H1 (cell line): ENCODE measurements around the gene ZNF618. TPM values are rescaled to one million over a fixed set of nuclear protein-coding genes. Genes with fewer than 3 reads are reported as not detected.
A peak's percentile ranks its signal among the peaks of the same experiment; 100 is the strongest.

Experiments
- CTCF ChIA-PET: fragments of 300-600 bp; sonication (Branson Sonifier 250); formaldehyde crosslinking; loops from one replicate; lab custom pipeline; 2021; ENCODE audit not compliant: partially characterized antibody; lab: Charles Lee
- POLR2A ChIA-PET: fragments of 300-600 bp; sonication (Branson Sonifier 250); formaldehyde crosslinking; loops from one replicate; lab custom pipeline; 2021; ENCODE audit warnings: inconsistent platforms; ENCODE audit not compliant: partially characterized antibody; lab: Charles Lee
- DNase-seq, 2 experiments: peaks; one replicate each; pipeline versions ENCODE4 v3.0.0 to v3.0.0-alpha.2; 2010 to 2022; ENCODE audit warnings: low spot score in 2 of 2, low read depth in 1 of 2, mixed read lengths in 1 of 2
- FAIRE-seq: peaks from 2 replicates; lab custom pipeline; 2011; peaks lifted over from hg19 to GRCh38; lab: Jason Lieb, UNC
- H2AFZ ChIP-seq: 2 replicates; pipeline ENCODE4 v1.8.1; 2012; ENCODE audit warnings: low read length, inconsistent platforms
- H2AK5ac ChIP-seq: 2 replicates; pipeline ENCODE4 v1.6.1; 2013; ENCODE audit warnings: low read depth, low read length
- H2BK120ac ChIP-seq: replicated peaks from 2 replicates; pipeline ENCODE3; 2013; ENCODE audit warnings: low read depth, low read length, inconsistent platforms
- H2BK12ac ChIP-seq: 2 replicates; pipeline ENCODE4 v1.6.1; 2013; ENCODE audit warnings: low read depth, low read length
- H2BK15ac ChIP-seq: 2 replicates; pipeline ENCODE4 v1.6.1; 2013; ENCODE audit warnings: low read length
- H2BK20ac ChIP-seq: 2 replicates; pipeline ENCODE4 v1.6.1; 2013; ENCODE audit warnings: low read length
- H2BK5ac ChIP-seq: 2 replicates; pipeline ENCODE4 v1.6.1; 2013; ENCODE audit warnings: low read depth, low read length
- H3K14ac ChIP-seq: 2 replicates; pipeline ENCODE4 v1.6.1; 2013; ENCODE audit warnings: inconsistent platforms; ENCODE audit not compliant: insufficient read length
- H3K18ac ChIP-seq: 2 replicates; pipeline ENCODE4 v1.6.1; 2013; ENCODE audit warnings: low read length; ENCODE audit errors: extremely low read depth
- H3K23ac ChIP-seq: 2 replicates; pipeline ENCODE4 v1.6.1; 2013; ENCODE audit warnings: inconsistent platforms; ENCODE audit not compliant: insufficient read length
- H3K23me2 ChIP-seq: 2 replicates; pipeline ENCODE4 v1.6.1; 2013; ENCODE audit warnings: low read depth, low read length
- H3K27ac ChIP-seq: 2 replicates; pipeline ENCODE4 v1.6.1; 2011; ENCODE audit warnings: low read depth, low read length, inconsistent platforms
- H3K27me3 ChIP-seq, 4 experiments: replicated peaks in 1 of 4; 1 replicate in 1 of 4; 2 replicates in 3 of 4; pipeline versions ENCODE4 v1.6.1 to v1.8.1; 2011 to 2013; ENCODE audit warnings: low read length in 3 of 4, mild to moderate bottlenecking in 3 of 4, inconsistent platforms in 2 of 4, mixed read lengths in 2 of 4, moderate library complexity in 1 of 4; ENCODE audit not compliant: control insufficient read depth in 3 of 4, insufficient read depth in 3 of 4; ENCODE audit errors: extremely low read depth in 1 of 4
- H3K36me3 ChIP-seq, 4 experiments: 2 replicates each; pipeline versions ENCODE4 v1.6.1 to v1.8.1; 2011 to 2013; ENCODE audit warnings: mild to moderate bottlenecking in 4 of 4, low read length in 3 of 4, moderate library complexity in 2 of 4, control low read depth in 1 of 4, inconsistent platforms in 1 of 4; ENCODE audit not compliant: insufficient read depth in 4 of 4, control insufficient read depth in 2 of 4
- H3K4ac ChIP-seq: replicated peaks from 2 replicates; pipeline ENCODE3; 2013; ENCODE audit warnings: low read length, low read depth, mixed read lengths, inconsistent platforms; ENCODE audit not compliant: insufficient read length
- H3K4me1 ChIP-seq, 4 experiments: replicated peaks in 1 of 4; 1 replicate in 1 of 4; 2 replicates in 3 of 4; pipeline versions ENCODE4 v1.6.1 to v1.8.1; 2011 to 2013; ENCODE audit warnings: low read length in 3 of 4, inconsistent platforms in 2 of 4, mixed read lengths in 1 of 4; ENCODE audit not compliant: insufficient read depth in 4 of 4, control insufficient read depth in 3 of 4
- H3K4me2 ChIP-seq, 2 experiments: 2 replicates each; pipeline versions ENCODE4 v1.6.1 to v1.8.1; 2011 to 2013; ENCODE audit warnings: low read depth in 2 of 2, low read length in 2 of 2, control low read depth in 1 of 2, inconsistent platforms in 1 of 2, mild to moderate bottlenecking in 1 of 2; ENCODE audit not compliant: insufficient read depth in 1 of 2
- H3K4me3 ChIP-seq, 4 experiments: fragments of 200-600, 300-600 bp in 1 of 4; sonication (generic), shearing (Covaris generic), sonication (Bioruptor Twin) in 1 of 4; 2 replicates each; pipeline versions ENCODE4 v1.5.1 to v1.8.1; 2011 to 2016; ENCODE audit warnings: low read length in 4 of 4, low read depth in 3 of 4, control low read depth in 2 of 4, inconsistent platforms in 2 of 4, mild to moderate bottlenecking in 2 of 4, mixed read lengths in 1 of 4, moderate library complexity in 1 of 4; ENCODE audit not compliant: insufficient read depth in 2 of 4; ENCODE audit errors: extremely low read depth in 1 of 4
- H3K56ac ChIP-seq: replicated peaks from 2 replicates; pipeline ENCODE3; 2013; ENCODE audit warnings: low read depth, mild to moderate bottlenecking, mixed read lengths, low read length, inconsistent platforms; ENCODE audit not compliant: insufficient read length
- H3K79me1 ChIP-seq: 2 replicates; pipeline ENCODE4 v1.6.1; 2013; ENCODE audit warnings: low read depth, low read length, control low read depth
- H3K79me2 ChIP-seq, 2 experiments: 2 replicates each; pipeline versions ENCODE4 v1.6.1 to v1.8.1; 2012 to 2013; ENCODE audit warnings: low read length in 2 of 2, mild to moderate bottlenecking in 2 of 2, inconsistent platforms in 1 of 2; ENCODE audit not compliant: insufficient read depth in 2 of 2, control insufficient read depth in 1 of 2
- H3K9ac ChIP-seq, 4 experiments: replicated peaks in 1 of 4; 1 replicate in 1 of 4; 2 replicates in 3 of 4; pipeline versions ENCODE4 v1.6.1 to v1.8.1; 2011 to 2013; ENCODE audit warnings: low read depth in 3 of 4, low read length in 3 of 4, control low read depth in 2 of 4, mild to moderate bottlenecking in 2 of 4, moderate library complexity in 2 of 4, inconsistent platforms in 1 of 4; ENCODE audit errors: extremely low read depth in 1 of 4
- H3K9me3 ChIP-seq, 2 experiments: 2 replicates each; pipeline versions ENCODE4 v1.6.1 to v1.8.1; 2012 to 2013; ENCODE audit warnings: mild to moderate bottlenecking in 2 of 2, moderate library complexity in 2 of 2, control low read depth in 1 of 2, inconsistent platforms in 1 of 2, low read depth in 1 of 2, low read length in 1 of 2, mixed read lengths in 1 of 2; ENCODE audit not compliant: insufficient read depth in 2 of 2
- H4K20me1 ChIP-seq, 2 experiments: replicated peaks in 1 of 2; 2 replicates each; pipeline versions ENCODE3 to v1.8.1; 2011 to 2013; ENCODE audit warnings: inconsistent platforms in 2 of 2, low read length in 2 of 2, mild to moderate bottlenecking in 1 of 2; ENCODE audit not compliant: insufficient read depth in 2 of 2, control insufficient read depth in 1 of 2
- H4K5ac ChIP-seq: 2 replicates; pipeline ENCODE4 v1.6.1; 2013; ENCODE audit warnings: low read length, low read depth, mixed read lengths, inconsistent platforms; ENCODE audit not compliant: insufficient read length
- H4K8ac ChIP-seq: 2 replicates; pipeline ENCODE4 v1.8.0; 2013; ENCODE audit warnings: mild to moderate bottlenecking, moderate library complexity, low read length, inconsistent platforms; ENCODE audit not compliant: insufficient read depth; ENCODE audit errors: extremely low read depth
- H4K91ac ChIP-seq: replicated peaks from 2 replicates; pipeline ENCODE3; 2013; ENCODE audit warnings: low read length, mixed read lengths, inconsistent platforms; ENCODE audit not compliant: insufficient read length
- GTF2F1 ChIP-seq: IDR thresholded peaks from 2 replicates; pipeline ENCODE4 v1.6.1; 2012; ENCODE audit warnings: low read depth, low read length, improper control_type of control experiment, borderline replicate concordance
- HDAC2 ChIP-seq, 2 experiments: fragments of 300-600 bp in 1 of 2; sonication (generic) in 1 of 2; IDR thresholded peaks; 2 replicates each; pipeline ENCODE4 v1.6.1; 2011 to 2012; ENCODE audit warnings: low read depth in 2 of 2, low read length in 2 of 2, mild to moderate bottlenecking in 2 of 2, moderate library complexity in 2 of 2, borderline replicate concordance in 1 of 2, inconsistent platforms in 1 of 2
- SUZ12 ChIP-seq: fragments of 200-600 bp; sonication (generic); IDR thresholded peaks from 2 replicates; pipeline ENCODE4 v1.6.1; 2012; ENCODE audit warnings: mild to moderate bottlenecking, inconsistent platforms, low read length, moderate library complexity, mixed read lengths
- USF2 ChIP-seq: IDR thresholded peaks from 2 replicates; pipeline ENCODE4 v1.6.1; 2011; ENCODE audit warnings: low read length, improper control_type of control experiment
- WGBS, 2 experiments: shearing (Covaris generic) in 1 of 2; methylation state at CpG; one replicate each; pipeline versions ENCODE4 v1.1.6 to v1.1.7; 2013 to 2015; ENCODE audit warnings: low lambda C conversion rate in 2 of 2, mixed read lengths in 2 of 2, inconsistent platforms in 1 of 2, low coverage in 1 of 2, missing lambda C conversion rate in 1 of 2; ENCODE audit not compliant: insufficient replicate concordance in 2 of 2, insufficient coverage in 1 of 2, insufficient read length in 1 of 2; ENCODE audit errors: extremely low coverage in 1 of 2, missing lambda C conversion rate in 1 of 2; 5-methylcytosine and 5-hydroxymethylcytosine counted together
- polyA plus RNA-seq, 7 experiments: library from polyadenylated mRNA; depleted of rRNA in 3 of 7; stranded (reverse) in 5 of 7; unstranded in 2 of 7; fragments of >200 nt in 5 of 7; fragments of 200-250 nt in 2 of 7; gene quantifications; 1 replicate in 5 of 7; 2 replicates in 1 of 7; 4 replicates in 1 of 7; pipeline versions ENCODE4 v1.2.1 to v1.2.3, GENCODE V29; 2011 to 2013; ENCODE audit warnings: missing spikeins in 2 of 7, mixed read lengths in 2 of 7
- total RNA-seq: library from RNA; stranded (reverse); fragmentation: NEBNext Ultra II Directional; extraction: Animal tissue kit (Norgen Biotek cat#: 25700); gene quantifications from 2 replicates; pipeline ENCODE4 v1.2.1, GENCODE V29; 2021

ZNF618 gene
- total and polyA plus RNA-seq, 2 of the 8 experiments (the other 6 are each of a cell fraction or from before 2014, with no cell fraction given), result 9.6 to 28.5 TPM

- POLR2A ChIA-PET, result interaction anchor here (1.3 kb wide), 1 partner anchor 8 kb away, joined by 5 read pairs; no protein-coding TSS in a partner anchor
- WGBS, 2 experiments, result 94% methylated on average over 3 of the region's 3 CpGs; no CpG with 5 or more reads in 1 of the 2 experiments
Measured at GRCh38 chr9:113873926-113874325, 2.2 kb upstream of the ZNF618 start.

More at GRCh38 chr9:113873926-113874325, 2.2 kb upstream of the ZNF618 start:
- peak overlapping the region; percentile 10 for H4K91ac ChIP-seq
- H3K4ac ChIP-seq, result no peak overlapping the region
- H3K27me3 ChIP-seq, result peaks cover 0 to 7% (median 1%) of the 10 kb centered on the region in 4 experiments; a peak in 2 of 7 replicates
- no peak overlapping the region for H3K14ac ChIP-seq
- no peak overlapping the region for H3K9ac ChIP-seq
- H4K5ac ChIP-seq, result no peak overlapping the region
- H3K79me1 ChIP-seq, result no peaks in the 10 kb centered on the region
- H3K27ac ChIP-seq, result no peak overlapping the region
- no peak for DNase-seq
- H3K56ac ChIP-seq, result no peak overlapping the region
- H2AFZ ChIP-seq, result no peak overlapping the region
- H3K23ac ChIP-seq, result no peak overlapping the region
- no peak for FAIRE-seq
- no peak overlapping the region for H2BK5ac ChIP-seq
- H3K4me1 ChIP-seq, result peaks cover 3 to 6% (median 5%) of the 10 kb centered on the region in 4 experiments
- no peaks in the 10 kb centered on the region for H3K36me3 ChIP-seq
- no peaks in the 10 kb centered on the region for H4K20me1 ChIP-seq
- H3K4me2 ChIP-seq, result peak overlapping the region; percentile 21 to 35; a peak in 3 of 4 replicates
- no peak overlapping the region for H2AK5ac ChIP-seq
- no peak overlapping the region for H2BK12ac ChIP-seq
- no peak overlapping the region for H2BK20ac ChIP-seq
- no peak overlapping the region for H4K8ac ChIP-seq
- peaks cover 0 to 21% of the 10 kb centered on the region in 2 experiments; a peak in 2 of 4 replicates for H3K79me2 ChIP-seq
- no peak overlapping the region for H2BK120ac ChIP-seq
- H2BK15ac ChIP-seq, result 0 out of 2 replicates have a peak overlapping the region, but pooled peaks have one; percentile 72
- H3K9me3 ChIP-seq, result no peaks in the 10 kb centered on the region
- no peak overlapping the region for H3K4me3 ChIP-seq
- no peak overlapping the region for H3K18ac ChIP-seq
- H3K23me2 ChIP-seq, result no peaks in the 10 kb centered on the region
- TF ChIP-seq SUZ12 (no peak), USF2 (no peak), GTF2F1 (no peak), HDAC2 (IDR thresholded peaks at IDR 0.05; ENCODE audit: borderline replicate concordance in 1 of 2, low read depth in 2 of 2, low read length in 2 of 2) (no peak)
- CTCF ChIA-PET, result interaction anchor here (0.7 to 1.5 kb wide), 6 partner anchors 9 to 150 kb away, joined by 3 read pairs; no protein-coding TSS in a partner anchor
